GM12865 (cell line): ENCODE results near the gene C6orf15.

ENCODE experiments used
- DNase-seq: peaks from one replicate; pipeline ENCODE4 v3.0.0; 2010; ENCODE audit warnings: low read depth
- H3K4me3 ChIP-seq: 2 replicates; pipeline ENCODE4 v1.5.1; 2011; ENCODE audit warnings: mild to moderate bottlenecking, low read depth, low read length, control low read depth
- TF ChIP-seq, protein P1 (sequence below): IDR thresholded peaks from 2 replicates; pipeline ENCODE4 v1.5.1; 2011; ENCODE audit warnings: low read length, control low read depth, low read depth, inconsistent platforms; ENCODE audit not compliant: insufficient read depth; ENCODE audit errors: missing control alignments

C6orf15 gene

DNA sequence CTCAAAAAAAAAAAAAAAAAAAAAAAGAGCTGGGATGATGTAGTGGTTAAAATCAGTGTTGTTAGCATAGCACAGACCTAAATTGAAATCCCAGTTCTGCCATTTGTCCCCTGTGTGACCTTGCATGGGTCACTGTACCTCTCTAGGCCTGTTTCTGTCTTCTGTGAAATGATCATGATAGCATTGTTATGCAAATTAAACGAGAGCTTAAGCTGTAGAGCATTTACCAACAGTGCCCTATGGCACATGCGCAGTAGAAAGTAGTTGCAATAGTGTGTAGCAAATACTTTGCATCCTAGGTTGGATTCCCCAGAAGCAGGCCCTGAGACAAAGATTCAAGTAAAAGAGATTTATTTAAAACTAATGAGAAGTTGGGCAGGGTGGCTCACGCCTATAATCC is 19.2 kb upstream of the C6orf15 start:
- no peak overlapping the region for H3K4me3 ChIP-seq
- TF ChIP-seq, protein P1, sequence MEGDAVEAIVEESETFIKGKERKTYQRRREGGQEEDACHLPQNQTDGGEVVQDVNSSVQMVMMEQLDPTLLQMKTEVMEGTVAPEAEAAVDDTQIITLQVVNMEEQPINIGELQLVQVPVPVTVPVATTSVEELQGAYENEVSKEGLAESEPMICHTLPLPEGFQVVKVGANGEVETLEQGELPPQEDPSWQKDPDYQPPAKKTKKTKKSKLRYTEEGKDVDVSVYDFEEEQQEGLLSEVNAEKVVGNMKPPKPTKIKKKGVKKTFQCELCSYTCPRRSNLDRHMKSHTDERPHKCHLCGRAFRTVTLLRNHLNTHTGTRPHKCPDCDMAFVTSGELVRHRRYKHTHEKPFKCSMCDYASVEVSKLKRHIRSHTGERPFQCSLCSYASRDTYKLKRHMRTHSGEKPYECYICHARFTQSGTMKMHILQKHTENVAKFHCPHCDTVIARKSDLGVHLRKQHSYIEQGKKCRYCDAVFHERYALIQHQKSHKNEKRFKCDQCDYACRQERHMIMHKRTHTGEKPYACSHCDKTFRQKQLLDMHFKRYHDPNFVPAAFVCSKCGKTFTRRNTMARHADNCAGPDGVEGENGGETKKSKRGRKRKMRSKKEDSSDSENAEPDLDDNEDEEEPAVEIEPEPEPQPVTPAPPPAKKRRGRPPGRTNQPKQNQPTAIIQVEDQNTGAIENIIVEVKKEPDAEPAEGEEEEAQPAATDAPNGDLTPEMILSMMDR, result no peak
- peak; percentile 11 for DNase-seq

- TF ChIP-seq, protein P1, result no peak
- no peak for DNase-seq
- no peak overlapping the region for H3K4me3 ChIP-seq
Observed at GRCh38 chr6:31130751-31131150, 18.4 kb upstream of the C6orf15 start.

DNA sequence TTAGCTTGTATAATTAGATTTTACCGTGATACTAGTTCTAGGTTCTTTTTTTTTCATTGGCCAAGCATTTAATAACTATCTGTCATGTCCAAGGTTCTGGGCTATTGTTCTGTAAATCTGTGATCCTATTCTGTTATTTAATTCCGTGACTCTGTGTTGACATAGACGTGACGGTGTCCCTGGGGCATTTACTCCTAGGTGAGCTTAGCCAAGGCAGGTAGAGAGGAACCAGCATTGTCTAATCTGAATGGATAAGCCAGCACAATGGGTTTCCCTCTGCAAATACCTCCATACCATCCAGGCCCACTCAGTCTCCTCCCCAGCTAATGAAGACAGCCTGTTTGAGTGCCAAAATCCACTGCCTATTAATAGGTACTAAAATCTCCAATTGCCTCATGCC is 16.8 kb upstream of the C6orf15 start:
- H3K4me3 ChIP-seq, result no peak overlapping the region
- TF ChIP-seq, protein P1, result no peak
- DNase-seq, result no peak

GRCh38 chr6:31128093-31128676 is 15.8 kb upstream of the C6orf15 start:
- peak; percentile 68 for DNase-seq
- no peak overlapping the region for H3K4me3 ChIP-seq
- TF ChIP-seq, protein P1, result peak; percentile 89

DNA sequence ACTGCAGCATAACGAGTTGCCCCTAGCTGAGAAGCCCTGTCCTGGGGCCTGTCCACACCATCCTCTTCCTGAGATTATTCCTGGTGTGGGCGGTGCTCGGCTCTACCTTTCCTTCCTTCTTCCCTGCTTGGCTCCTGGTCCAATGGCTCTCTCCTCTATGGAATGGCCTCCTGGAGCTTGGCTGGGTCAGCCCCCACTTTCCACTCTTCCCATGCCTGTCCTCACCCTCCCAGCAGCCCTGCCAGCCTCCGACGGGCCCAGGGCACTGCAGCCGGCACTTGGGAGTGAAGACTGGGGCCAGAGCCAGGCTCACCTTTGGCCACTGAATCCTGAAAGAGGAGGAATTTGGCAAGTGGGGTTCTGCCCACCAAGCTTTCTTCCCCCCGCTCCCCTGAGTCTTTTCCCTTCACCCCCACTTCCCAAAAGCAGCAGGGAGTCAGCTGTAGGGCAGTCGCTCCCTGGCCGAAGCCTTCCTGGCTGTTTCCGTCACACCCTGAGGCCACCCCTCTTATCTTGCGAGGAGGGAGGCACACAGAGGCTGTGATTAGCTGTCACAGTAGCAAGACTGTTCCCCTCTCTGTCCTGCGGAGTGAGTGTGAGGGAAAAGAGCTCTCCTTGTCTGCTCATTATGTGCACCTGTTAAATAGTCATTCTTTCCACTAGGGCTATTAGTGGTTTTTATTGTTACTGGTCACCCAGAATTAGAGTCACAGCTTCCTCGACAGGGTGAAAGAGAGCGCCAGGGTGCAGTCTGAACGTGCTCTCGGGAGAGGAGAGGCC is 14.2 kb upstream of the C6orf15 start:
- no peak for DNase-seq
- H3K4me3 ChIP-seq, result no peak overlapping the region
- TF ChIP-seq, protein P1, result no peak

DNA sequence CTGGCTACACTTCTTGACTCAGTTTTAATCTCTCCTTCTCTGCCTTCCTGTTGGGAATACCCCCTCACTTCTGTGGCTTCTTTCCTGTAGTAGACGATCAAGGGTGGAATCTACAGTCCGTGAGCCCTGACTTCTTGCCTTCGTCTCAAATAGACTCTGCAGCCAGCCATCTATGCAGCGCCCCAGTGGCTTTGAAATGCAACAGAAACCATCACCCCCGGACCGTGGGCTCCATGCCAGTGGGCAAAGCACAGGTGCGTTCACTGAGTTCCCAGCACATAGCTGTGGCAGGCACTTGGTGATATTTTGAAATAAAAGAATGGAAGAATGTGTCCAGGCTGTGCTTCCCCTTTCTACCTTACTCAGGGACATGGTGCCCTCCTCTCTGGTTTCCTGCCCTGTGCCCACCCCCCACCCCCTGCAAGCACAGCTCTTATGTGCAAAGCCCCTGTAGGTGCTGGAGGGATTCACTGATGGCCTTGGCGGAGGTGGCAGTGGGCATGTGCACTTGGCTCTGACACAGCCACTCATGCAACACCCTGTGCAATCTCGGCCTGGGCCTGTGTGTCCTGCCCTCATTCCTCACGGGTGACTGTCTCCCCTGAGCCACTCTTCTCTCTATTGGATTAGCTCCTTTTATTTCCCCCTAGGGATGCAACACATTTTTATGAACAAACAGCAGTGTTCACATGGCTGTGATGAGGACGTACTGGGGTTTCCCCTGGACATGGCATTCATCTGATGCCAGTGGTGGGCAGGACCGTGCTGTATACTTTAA is 13.4 kb upstream of the C6orf15 start:
- no peak overlapping the region for H3K4me3 ChIP-seq
- TF ChIP-seq, protein P1, result no peak
- DNase-seq, result no peak
